Pulmonary artery endothelial cell (primary cell): ENCODE results near the gene RBPJ. TPM values are rescaled to one million over a fixed set of nuclear protein-coding genes. Genes with fewer than 3 reads are reported as not detected.
A peak's percentile ranks its signal among the peaks of the same experiment; 100 is the strongest.
"Not testable (repeated sequence)": the region's sequence is repeated elsewhere in the genome, so short reads cannot be mapped to it uniquely, and the experiment has no call there.

ENCODE experiments used
- DNase-seq: peaks from one replicate; pipeline ENCODE4 v3.0.0-alpha.2; 2011; ENCODE audit warnings: low read depth, low spot score
- total RNA-seq: library from RNA; depleted of rRNA; stranded (reverse); fragments of >200 nt; gene quantifications from 2 replicates; pipeline ENCODE4 v1.2.3, GENCODE V29; 2014

Gene RBPJ
- total RNA-seq, 1 donor from 2014 or later: 38.8 TPM

GRCh38 chr4:26302031-26302899 is 18.5 kb upstream of the RBPJ start:
- no peak for DNase-seq

GRCh38 chr4:26303008-26303407 is 17.8 kb upstream of the RBPJ start:
- DNase-seq: no peak

- DNase-seq: no peak
Measured at GRCh38 chr4:26307037-26307800, 13.6 kb upstream of the RBPJ start.

DNA sequence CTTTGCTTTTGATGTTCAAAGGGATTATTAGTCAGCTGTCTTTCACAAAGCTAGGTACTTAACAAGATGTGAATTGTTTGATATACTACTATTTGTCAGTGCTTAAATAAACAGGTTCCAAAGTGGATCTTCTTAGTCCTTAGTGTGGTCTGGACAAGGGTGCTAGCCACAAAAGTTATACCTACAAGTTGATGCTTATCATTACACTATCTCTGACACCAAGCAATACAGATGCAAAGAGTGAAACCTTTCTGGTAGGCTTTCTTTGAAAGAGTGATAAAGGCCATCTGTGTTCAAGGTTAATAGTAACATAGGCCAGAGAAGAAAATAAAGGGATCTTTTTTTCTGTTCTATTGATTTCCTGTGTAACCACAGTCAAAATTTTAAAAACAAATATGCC is 12.2 kb upstream of the RBPJ start:
- no peak for DNase-seq

GRCh38 chr4:26310264-26310663 is 10.6 kb upstream of the RBPJ start:
- DNase-seq: no peak

DNA sequence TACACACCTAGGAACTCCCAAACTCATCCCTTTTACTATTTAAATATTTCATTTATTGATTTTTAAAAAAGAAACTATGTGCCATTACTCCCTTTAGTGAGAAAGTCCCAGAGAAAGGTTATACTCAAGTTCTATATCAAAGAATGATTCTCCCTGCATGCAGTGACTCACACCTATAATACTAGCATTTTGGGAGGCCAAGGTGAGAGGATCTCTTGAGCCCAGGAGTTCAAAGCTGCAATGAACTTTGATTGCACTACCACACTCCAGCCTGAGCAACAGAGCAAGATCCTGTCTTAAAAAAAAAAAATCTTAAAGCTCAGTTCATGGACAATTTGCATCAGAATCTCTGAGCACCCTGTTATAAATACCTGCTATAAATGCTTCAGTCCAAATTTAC is 9.2 kb upstream of the RBPJ start:
- DNase-seq: no peak

DNA sequence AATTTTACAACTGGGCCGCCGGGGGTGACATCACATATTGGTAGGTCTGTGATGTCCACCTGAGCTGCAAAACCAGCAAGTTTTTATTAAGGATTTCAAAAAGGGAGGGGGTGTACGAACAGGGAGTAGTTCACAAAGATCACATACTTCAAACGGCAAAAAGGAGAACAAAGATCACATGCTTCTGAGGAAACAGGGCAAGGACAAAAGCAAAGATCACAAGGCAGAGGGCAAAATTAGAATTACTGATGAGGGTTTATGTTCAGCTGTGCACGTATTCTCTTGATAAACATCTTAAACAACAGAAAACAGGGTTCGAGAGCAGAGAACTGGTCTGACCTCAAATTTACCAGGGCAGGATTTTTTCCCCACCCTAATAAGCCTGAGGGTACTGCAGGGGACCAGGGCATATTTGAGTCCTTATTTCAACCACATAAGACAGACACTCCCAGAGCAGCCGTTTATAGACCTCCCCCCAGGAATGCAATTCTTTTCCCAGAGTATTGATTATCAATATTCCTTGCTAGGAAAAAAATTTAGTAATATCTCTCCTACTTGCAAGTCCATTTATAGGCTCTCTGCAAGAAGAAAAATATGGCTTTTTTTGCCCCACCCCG is 5.4 kb upstream of the RBPJ start:
- not testable (repeated sequence) for DNase-seq

DNA sequence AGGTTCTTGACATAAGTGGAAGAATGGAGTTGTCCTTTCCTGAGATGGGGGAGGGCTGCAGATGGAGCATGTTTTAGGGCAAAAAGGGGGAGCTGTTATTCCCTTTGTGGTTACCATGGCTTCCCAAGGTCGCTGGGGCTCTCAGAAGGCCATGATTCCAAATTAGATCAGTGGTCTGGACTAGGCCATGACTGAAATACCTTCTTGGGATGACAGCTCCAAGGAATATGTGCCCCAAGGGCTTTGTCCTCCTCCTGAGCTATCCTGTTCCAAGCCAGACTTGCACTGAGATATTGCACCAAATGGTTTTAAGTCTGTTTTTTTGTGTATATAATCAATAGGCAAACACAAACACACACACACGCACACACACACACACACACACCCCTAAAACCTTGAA is 3.0 kb upstream of the RBPJ start:
- DNase-seq: no peak

- DNase-seq: peak; percentile 99
Measured at GRCh38 chr4:26319467-26319948, 1.3 kb upstream of the RBPJ start.

GRCh38 chr4:26319949-26320537 is 771 bp upstream of the RBPJ start:
- no peak for DNase-seq

DNA sequence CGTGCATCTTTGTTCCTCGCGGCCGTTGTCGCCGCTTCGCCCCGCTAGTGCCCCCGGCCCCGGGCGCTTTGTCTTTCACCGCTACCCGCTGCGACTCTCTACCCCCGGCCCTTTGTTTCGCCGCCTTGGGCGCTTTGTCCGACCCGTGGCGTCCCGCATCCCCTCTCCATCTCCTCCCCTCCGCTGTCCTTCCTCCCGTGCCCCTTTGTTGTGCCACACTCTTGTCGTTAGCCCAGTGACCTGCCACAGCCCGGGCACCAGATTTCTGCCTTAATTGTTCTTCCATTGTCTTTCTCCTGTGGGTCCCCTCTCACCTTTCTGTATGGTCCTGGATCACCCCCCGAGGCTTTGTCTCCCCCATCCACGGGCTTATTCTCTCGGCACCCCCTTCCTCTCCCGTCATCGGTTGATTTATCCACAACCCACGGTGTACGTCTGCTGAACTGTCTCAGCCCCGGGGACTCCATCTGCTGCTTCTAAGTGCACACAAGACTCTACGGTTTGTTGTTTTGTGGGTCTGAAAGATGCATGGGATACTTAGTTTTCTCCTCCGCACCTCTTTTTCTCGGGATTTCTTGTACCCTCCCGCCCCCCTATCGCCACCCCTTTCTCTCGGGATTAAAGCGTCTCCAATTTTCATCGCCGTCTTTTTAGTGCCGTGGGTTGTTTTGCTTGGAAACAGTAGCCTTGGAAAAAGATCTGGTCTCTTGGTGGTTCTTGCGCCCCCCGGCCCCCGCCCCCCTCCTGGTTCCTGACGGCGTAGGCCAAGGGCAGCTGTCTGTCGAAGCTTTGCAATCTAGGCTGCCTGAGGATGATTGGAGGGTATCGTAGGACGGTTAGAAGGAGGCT is 783 bp downstream of the RBPJ start:
- no peak for DNase-seq

DNA sequence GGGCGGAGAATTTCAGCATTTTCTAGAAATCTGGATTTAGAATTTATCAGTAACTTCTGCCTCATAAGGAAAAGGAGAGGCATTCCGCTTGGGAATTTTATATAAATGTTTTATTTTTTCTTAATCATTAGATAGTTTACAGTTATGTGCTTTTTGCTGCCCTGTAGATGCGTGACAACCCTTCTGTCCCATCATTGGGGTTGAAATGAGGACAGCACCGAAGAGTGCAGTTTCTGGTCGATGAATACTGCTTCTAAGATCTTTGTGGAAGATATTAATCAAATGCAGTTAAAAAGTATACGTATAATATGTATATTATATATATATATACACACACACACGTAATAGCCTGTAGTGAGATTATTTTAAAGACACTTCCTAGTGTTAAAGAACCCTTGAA is 1.5 kb downstream of the RBPJ start:
- DNase-seq: no peak

GRCh38 chr4:26323821-26324220 is 3.0 kb downstream of the RBPJ start:
- DNase-seq: no peak

GRCh38 chr4:26325191-26325590 is 4.4 kb downstream of the RBPJ start:
- DNase-seq: no peak

DNA sequence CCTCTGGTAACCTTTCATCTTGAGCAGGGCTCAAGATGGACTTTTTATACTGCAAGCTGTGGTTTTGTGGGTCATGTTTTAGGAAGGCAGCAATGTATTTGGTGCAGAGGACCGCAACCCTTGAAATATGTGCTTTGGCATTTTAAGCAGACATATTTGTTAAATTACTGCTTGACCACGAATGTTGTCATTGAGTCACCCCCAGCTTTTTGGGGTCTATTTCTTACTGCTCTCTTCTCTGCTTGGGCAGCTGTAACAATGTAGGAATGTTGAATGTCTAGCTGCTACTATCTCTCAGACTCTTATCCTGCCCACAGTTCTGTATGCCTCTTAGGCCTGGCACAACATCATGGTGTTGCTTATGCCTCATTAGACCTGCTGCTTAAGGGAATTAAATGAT is 6.0 kb downstream of the RBPJ start:
- no peak for DNase-seq

DNA sequence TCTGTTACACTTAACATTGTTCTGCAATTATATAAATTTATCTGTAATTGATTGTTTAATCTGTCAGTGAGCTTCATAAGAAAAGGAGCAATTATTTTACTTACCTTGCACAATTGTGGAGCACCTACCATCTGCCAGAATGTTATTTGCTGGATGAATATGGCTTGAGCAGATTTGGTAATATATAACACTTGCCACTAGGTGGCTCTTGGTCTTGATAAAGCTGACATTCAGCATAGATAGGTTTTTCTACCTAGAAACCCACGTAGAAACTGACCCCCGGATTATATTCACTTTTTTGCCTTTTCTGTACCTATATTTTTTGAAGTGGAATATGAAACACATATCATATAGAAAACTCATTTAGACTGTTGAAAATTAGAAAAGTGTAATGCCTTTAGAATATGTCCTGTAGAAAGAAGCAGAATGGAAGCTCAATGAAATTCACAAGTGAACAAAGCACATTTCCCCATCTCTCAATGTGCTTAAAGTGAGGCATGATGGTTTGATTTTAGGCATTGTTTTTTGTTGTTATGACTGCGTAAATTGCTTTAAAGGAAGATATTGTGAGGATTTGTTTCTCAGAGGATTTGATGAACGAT is 9.5 kb downstream of the RBPJ start:
- no peak for DNase-seq

DNA sequence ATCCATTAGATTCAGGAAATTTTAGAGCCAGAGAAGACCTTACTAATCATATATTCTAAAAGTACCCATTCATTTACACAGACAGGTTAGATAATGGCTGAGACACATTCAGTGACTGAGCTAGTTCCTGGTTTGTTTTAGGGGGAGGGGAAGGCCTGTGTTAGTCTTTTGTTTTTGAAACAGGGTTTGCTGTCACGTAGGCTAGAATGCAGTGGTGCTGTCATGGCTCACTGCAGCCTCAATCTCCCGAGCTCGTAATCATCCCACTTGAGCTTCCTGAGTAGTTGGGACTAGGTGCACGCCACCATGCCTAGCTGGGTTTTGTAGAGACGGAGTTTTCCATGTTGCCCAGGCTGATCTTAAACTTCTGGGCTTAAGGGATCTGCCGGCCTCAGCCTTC is 10.1 kb downstream of the RBPJ start:
- DNase-seq: no peak

- no peak for DNase-seq
Measured at GRCh38 chr4:26331380-26331950, 10.7 kb downstream of the RBPJ start.

DNA sequence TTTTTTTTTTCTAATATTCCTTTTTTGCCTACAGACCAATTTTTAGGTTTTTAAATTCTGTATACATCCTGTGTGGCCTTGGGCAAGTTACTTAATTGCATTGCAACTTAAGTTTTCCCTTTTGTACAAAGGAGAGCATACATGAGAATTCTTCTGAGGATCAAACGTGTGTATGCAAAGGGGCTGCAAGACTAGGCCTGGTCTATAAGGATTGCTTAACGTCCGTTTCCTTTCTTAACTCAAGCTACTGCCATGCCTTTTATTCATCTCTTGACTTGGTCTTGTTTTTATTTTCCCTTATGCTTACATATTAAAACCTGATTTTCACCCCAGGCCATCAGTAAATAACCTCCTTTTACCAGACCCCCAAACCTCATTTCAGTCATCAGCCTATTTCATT is 13.6 kb downstream of the RBPJ start:
- DNase-seq: no peak

DNA sequence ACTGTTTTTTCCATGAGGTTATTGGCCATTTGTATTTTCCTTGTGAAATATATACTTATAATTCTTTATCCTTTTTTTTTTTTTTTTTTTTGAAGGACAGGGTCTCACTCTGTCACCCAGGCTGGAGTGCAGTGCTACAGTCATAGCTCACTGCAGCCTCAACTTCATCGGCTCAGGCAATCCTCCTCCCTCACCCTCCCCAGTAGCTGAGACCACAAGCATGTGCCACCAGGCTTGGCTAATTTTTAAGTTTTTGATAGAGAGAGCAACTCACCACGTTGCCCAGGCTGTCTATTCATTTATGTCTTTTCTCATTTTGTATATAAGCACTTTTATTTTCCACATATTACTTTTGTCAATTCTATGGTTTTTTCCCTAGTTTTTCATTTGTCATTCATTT is 16.8 kb downstream of the RBPJ start:
- DNase-seq: no peak
